Spinal cord (tissue), 10 donors: Measurements from ENCODE around the gene RAPGEF4. TPM values are rescaled to one million over a fixed set of nuclear protein-coding genes. Genes with fewer than 3 reads are reported as not detected.

Source experiments
- DNase-seq, 6 donors: peaks; one replicate each; pipeline versions ENCODE4 v3.0.0 to v3.0.0-alpha.2; 2013 to 2015; ENCODE audit warnings: low spot score in 6 of 6, low read depth in 4 of 6
- H3K27ac ChIP-seq: one replicate; pipeline ENCODE4 v1.5.1; 2013; ENCODE audit warnings: low read depth, low read length, control low read depth
- H3K27me3 ChIP-seq: one replicate; pipeline ENCODE4 v1.6.1; 2013; ENCODE audit warnings: low read length; ENCODE audit not compliant: control insufficient read depth, insufficient read depth
- H3K36me3 ChIP-seq: one replicate; pipeline ENCODE4 v1.6.1; 2013; ENCODE audit warnings: low read length; ENCODE audit not compliant: control insufficient read depth, insufficient read depth
- H3K4me1 ChIP-seq: one replicate; pipeline ENCODE4 v1.6.1; 2013; ENCODE audit warnings: low read length; ENCODE audit not compliant: control insufficient read depth, insufficient read depth
- H3K4me3 ChIP-seq: one replicate; pipeline ENCODE4 v1.5.1; 2013; ENCODE audit warnings: low read depth, low read length, control low read depth
- H3K9me3 ChIP-seq: one replicate; pipeline ENCODE4 v1.6.1; 2013; ENCODE audit warnings: low read length; ENCODE audit not compliant: control insufficient read depth, insufficient read depth
- WGBS: methylation state at CpG from one replicate; pipeline ENCODE4 v1.1.5; 2013; ENCODE audit warnings: missing lambda C conversion rate; ENCODE audit not compliant: insufficient coverage; 5-methylcytosine and 5-hydroxymethylcytosine counted together
- polyA plus RNA-seq, 2 donors: library from polyadenylated mRNA; unstranded; fragments of 120-200 nt; gene quantifications; one replicate each; pipeline ENCODE4 v1.2.1, GENCODE V29; 2013; ENCODE audit not compliant: insufficient read length in 2 of 2
- total RNA-seq, 2 donors: library from RNA; depleted of rRNA in 1 of 2; stranded (reverse); fragments of 120-200 nt in 1 of 2; fragments of >200 nt in 1 of 2; gene quantifications; one replicate each; pipeline versions ENCODE4 v1.2.3 to v1.2.4, GENCODE V29; 2013 to 2014
- donor health status: healthy.

The RAPGEF4 gene
- total and polyA plus RNA-seq, 4 donors: 31.1 to 65.8 (median 44.4) TPM

- WGBS: 73% methylated on average over 2 of the region's 2 CpGs
- Histone ChIP-seq H3K36me3 (no peaks in the 10 kb centered on the region), H3K4me1 (peaks cover 3% of the 10 kb centered on the region), H3K27ac (no peak overlapping the region), H3K27me3 (no peaks in the 10 kb centered on the region), H3K4me3 (no peak overlapping the region), H3K9me3 (no peaks in the 10 kb centered on the region)
- peak in 1 of 6 donors; percentile 47 for DNase-seq
Measured at GRCh38 chr2:172845028-172845630, 109.5 kb downstream of the RAPGEF4 start.

- Histone ChIP-seq H3K27me3 (no peaks in the 10 kb centered on the region), H3K4me3 (no peak overlapping the region), H3K27ac (no peak overlapping the region), H3K36me3 (no peaks in the 10 kb centered on the region), H3K4me1 (peaks cover 3% of the 10 kb centered on the region), H3K9me3 (no peaks in the 10 kb centered on the region)
- WGBS: 92% methylated on average over 5 of the region's 5 CpGs
- no peak for DNase-seq
Measured at GRCh38 chr2:172846551-172846950, 110.9 kb downstream of the RAPGEF4 start.

- WGBS: 91% methylated on average over 5 of the region's 5 CpGs
- Histone ChIP-seq H3K4me1 (peaks cover 3% of the 10 kb centered on the region), H3K27me3 (no peaks in the 10 kb centered on the region), H3K4me3 (no peak overlapping the region), H3K36me3 (no peaks in the 10 kb centered on the region), H3K9me3 (no peaks in the 10 kb centered on the region), H3K27ac (no peak overlapping the region)
- DNase-seq: no peak
Measured at GRCh38 chr2:172847188-172847587, 111.5 kb downstream of the RAPGEF4 start.

DNA sequence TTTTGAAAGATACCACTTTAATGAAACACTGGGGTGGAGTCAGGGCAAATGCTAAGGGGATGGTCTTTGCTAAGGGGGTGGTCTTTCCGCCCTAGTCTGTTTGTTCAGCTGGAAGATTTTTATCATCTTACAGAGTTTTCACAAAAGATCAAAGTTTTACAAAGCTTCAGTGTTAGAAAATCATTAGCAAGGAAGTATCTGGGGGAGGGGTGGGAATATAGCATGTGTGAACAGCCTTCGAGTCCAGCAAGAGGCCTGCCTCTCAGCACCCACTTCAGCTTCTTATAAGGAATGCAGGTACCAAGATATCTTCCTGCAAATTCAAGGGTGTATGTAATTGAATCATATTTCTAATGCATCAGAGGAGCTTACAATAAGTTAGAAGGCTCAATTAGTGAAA is 112.9 kb downstream of the RAPGEF4 start:
- Histone ChIP-seq H3K4me1 (peaks cover 3% of the 10 kb centered on the region), H3K27ac (no peak overlapping the region), H3K27me3 (no peaks in the 10 kb centered on the region), H3K4me3 (no peak overlapping the region), H3K9me3 (no peaks in the 10 kb centered on the region), H3K36me3 (no peaks in the 10 kb centered on the region)
- no CpG with 5 or more reads among the region's 2 CpGs for WGBS
- no peak for DNase-seq

DNA sequence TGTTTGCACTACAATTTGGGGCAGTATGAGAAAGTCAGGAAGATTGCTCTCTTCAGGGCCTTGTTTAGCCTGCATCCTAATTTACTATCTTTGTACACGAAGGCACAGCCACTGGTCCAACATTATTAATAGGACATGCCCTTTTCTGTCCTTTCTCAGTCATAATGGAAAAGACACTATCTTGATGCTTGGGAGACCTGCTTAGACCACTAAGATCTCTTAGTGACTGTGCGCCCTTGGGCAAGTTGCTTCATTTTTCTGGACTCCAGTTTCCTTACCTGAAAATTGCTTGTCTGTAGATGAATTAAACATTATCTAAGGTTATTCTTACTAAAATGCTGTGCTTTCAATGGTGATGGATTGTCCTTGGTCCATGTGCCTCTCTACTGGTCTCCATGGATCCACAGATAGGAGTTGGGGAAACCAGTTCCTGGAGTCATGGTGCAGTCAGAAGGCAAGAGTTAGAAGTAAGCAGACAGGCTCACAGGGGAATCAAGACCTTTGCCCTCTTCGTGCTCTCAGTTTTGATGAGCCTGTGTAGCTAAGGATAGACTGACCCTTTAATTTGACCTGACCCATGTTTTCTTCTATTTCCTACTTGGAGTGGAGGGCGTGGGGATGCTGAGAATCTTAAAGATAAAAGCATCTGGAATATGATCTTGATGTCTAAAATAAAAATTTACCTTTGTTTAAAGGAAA is 114.0 kb downstream of the RAPGEF4 start:
- no peak for DNase-seq
- no peak overlapping the region for H3K4me3 ChIP-seq
- 60% methylated on average over 2 of the region's 4 CpGs for WGBS
- H3K9me3 ChIP-seq: no peaks in the 10 kb centered on the region
- H3K4me1 ChIP-seq: no peaks in the 10 kb centered on the region
- no peaks in the 10 kb centered on the region for H3K27me3 ChIP-seq
- no peak overlapping the region for H3K27ac ChIP-seq
- no peaks in the 10 kb centered on the region for H3K36me3 ChIP-seq

- Histone ChIP-seq H3K27ac (no peak overlapping the region), H3K27me3 (no peaks in the 10 kb centered on the region), H3K9me3 (no peaks in the 10 kb centered on the region), H3K36me3 (no peaks in the 10 kb centered on the region), H3K4me1 (no peaks in the 10 kb centered on the region), H3K4me3 (no peak overlapping the region)
- DNase-seq: no peak
Measured at GRCh38 chr2:172855588-172855987, 119.9 kb downstream of the RAPGEF4 start.

DNA sequence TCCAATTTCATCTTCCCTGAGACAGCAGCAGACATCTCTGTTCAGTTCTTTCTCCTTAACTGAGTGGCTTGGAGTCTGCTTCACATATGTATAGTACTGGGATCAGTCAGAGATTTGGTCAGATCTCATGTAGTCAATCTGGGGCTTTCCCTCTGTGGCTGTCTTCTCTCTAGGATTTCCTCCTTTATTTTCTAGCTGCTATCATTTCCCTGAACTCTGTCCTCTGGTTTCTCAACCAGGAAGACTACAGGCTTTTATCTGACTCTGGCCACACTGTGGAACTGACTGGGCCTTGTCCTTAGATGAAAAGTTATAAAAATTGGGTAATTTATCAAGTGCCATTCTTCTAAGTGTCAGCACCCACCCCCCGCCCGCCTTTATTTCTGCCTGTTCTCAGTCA is 121.0 kb downstream of the RAPGEF4 start:
- no peak overlapping the region for H3K4me3 ChIP-seq
- H3K4me1 ChIP-seq: peaks cover 1% of the 10 kb centered on the region
- no peak for DNase-seq
- H3K36me3 ChIP-seq: no peaks in the 10 kb centered on the region
- no peaks in the 10 kb centered on the region for H3K9me3 ChIP-seq
- no peaks in the 10 kb centered on the region for H3K27me3 ChIP-seq
- no peak overlapping the region for H3K27ac ChIP-seq
- WGBS: no CpG with 5 or more reads among the region's 2 CpGs

- no peaks in the 10 kb centered on the region for H3K36me3 ChIP-seq
- DNase-seq: no peak
- WGBS: no CpG with 5 or more reads among the region's 1 CpG
- no peak overlapping the region for H3K4me3 ChIP-seq
- no peaks in the 10 kb centered on the region for H3K27me3 ChIP-seq
- peaks cover 4% of the 10 kb centered on the region for H3K4me1 ChIP-seq
- H3K9me3 ChIP-seq: no peaks in the 10 kb centered on the region
- no peak overlapping the region for H3K27ac ChIP-seq
Measured at GRCh38 chr2:172858473-172858745, 122.8 kb downstream of the RAPGEF4 start.

DNA sequence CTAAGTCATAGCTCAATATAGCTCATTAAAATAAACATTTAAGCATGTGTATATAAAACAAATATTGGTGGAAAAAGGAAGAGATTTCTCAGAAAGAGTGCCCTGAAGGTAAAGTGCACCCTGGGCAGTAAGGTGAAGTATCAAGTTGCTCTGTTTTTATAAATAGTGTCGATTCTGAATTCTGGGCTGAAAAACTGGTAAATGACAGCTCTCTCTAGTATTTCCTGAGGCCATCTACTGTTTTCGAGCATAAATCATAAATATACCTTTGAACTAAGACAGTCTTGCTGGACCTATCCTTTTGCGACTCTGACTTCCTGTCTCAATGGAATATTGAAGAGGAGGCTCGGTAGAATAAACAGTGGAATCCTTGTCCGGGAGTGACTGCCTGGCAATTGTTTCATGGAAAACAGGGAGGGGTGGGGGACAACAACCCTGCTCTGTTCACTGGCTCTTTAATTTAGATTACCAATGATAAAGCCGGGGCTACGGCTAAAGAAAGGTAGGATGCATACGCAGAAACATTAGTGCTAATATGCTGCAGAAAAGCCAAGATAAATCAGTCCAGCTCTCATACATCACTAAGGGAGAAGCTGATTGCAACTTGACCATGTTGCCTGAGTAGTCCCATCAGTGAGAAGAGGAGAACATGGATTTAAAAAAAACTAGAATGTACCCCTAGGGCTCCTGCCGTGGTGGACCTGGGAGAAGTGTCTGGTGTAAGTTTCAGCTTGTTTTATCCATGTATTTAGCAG is 124.1 kb downstream of the RAPGEF4 start:
- Histone ChIP-seq H3K27ac (peak overlapping the region; percentile 50), H3K4me3 (peak overlapping the region; percentile 1), H3K4me1 (peaks cover 4% of the 10 kb centered on the region), H3K36me3 (no peaks in the 10 kb centered on the region), H3K27me3 (no peaks in the 10 kb centered on the region), H3K9me3 (no peaks in the 10 kb centered on the region)
- 8% methylated on average over 3 of the region's 9 CpGs for WGBS
- DNase-seq: peak in 2 of 6 donors; percentile 46 to 64

GRCh38 chr2:172860336-172860707 is 124.7 kb downstream of the RAPGEF4 start:
- Histone ChIP-seq H3K36me3 (no peaks in the 10 kb centered on the region), H3K4me1 (peaks cover 4% of the 10 kb centered on the region), H3K27ac (peak overlapping the region; percentile 50), H3K4me3 (peak overlapping the region; percentile 1), H3K9me3 (no peaks in the 10 kb centered on the region), H3K27me3 (no peaks in the 10 kb centered on the region)
- DNase-seq: no peak
- 57% methylated on average over 1 of the region's 2 CpGs for WGBS
